SJCRH30 (cell line): ENCODE data around the gene NOL7. TPM values are rescaled to one million over a fixed set of nuclear protein-coding genes. Genes with fewer than 3 reads are reported as not detected.

Experiments used
- DNase-seq, 2 experiments: peaks; one replicate each; pipeline ENCODE4 v3.0.0-alpha.2; 2015 to 2020
- H3K27ac ChIP-seq: fragments of 250-450 bp; sonication (Bioruptor Pico); 2 replicates; pipeline ENCODE4 v1.5.1; 2020; ENCODE audit warnings: mild to moderate bottlenecking, moderate library complexity
- H3K27me3 ChIP-seq: fragments of 250-450 bp; sonication (Bioruptor Pico); 2 replicates; pipeline ENCODE4 v1.5.1; 2020; ENCODE audit warnings: mild to moderate bottlenecking, moderate library complexity
- H3K36me3 ChIP-seq: fragments of 250-450 bp; sonication (Bioruptor Pico); 2 replicates; pipeline ENCODE4 v1.5.1; 2020; ENCODE audit warnings: mild to moderate bottlenecking, moderate library complexity
- H3K4me1 ChIP-seq: fragments of 250-450 bp; sonication (Bioruptor Pico); 2 replicates; pipeline ENCODE4 v1.5.1; 2020; ENCODE audit warnings: mild to moderate bottlenecking, moderate library complexity
- H3K4me3 ChIP-seq: fragments of 250-450 bp; sonication (Bioruptor Pico); 2 replicates; pipeline ENCODE4 v1.5.1; 2020; ENCODE audit warnings: mild to moderate bottlenecking, moderate library complexity
- H3K9me3 ChIP-seq: fragments of 250-450 bp; sonication (Bioruptor Pico); replicated peaks from 2 replicates; pipeline ENCODE4 v1.5.1; 2020; ENCODE audit warnings: mild to moderate bottlenecking, moderate library complexity
- total RNA-seq: library from RNA; depleted of rRNA; stranded (reverse); fragments of >200 nt; shearing (Covaris generic); gene quantifications from 2 replicates; pipeline ENCODE4 v1.2.3, GENCODE V29; 2014

The NOL7 gene
- total RNA-seq, 1 experiment from 2014 or later, result 45.8 TPM

GRCh38 chr6:13654496-13654895 is 39.4 kb downstream of the NOL7 start:
- H3K9me3 ChIP-seq, result no peaks in the 10 kb centered on the region
- H3K36me3 ChIP-seq, result peaks cover 4% of the 10 kb centered on the region; the same call in 1 of the 2 replicates
- H3K27me3 ChIP-seq, result no peaks in the 10 kb centered on the region
- DNase-seq, result no peak
- H3K4me1 ChIP-seq, result no peaks in the 10 kb centered on the region
- H3K27ac ChIP-seq, result no peak overlapping the region
- H3K4me3 ChIP-seq, result no peak overlapping the region

DNA sequence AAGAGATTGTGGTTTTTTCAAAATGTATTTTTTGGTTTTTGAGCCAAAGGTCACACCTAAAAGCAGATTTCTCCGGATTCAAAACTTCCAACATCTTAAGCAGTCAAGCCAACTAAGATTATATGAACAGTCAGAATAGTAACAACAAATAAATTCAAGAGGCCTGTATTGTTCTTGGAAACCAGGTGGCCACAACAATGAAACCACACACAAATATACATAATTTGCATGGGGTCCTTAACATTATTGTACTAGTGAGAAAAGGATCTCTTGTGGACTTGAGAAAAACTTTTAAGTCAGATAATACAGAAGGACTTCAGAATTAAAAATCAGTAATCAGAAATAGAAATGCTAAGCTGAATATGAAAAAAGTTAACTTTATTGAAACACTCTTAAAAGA is 40.6 kb downstream of the NOL7 start:
- H3K4me3 ChIP-seq, result no peak overlapping the region
- H3K9me3 ChIP-seq, result no peaks in the 10 kb centered on the region
- peaks cover 4% of the 10 kb centered on the region; the same call in 1 of the 2 replicates for H3K36me3 ChIP-seq
- H3K27ac ChIP-seq, result no peak overlapping the region
- H3K27me3 ChIP-seq, result no peaks in the 10 kb centered on the region
- no peak for DNase-seq
- no peaks in the 10 kb centered on the region for H3K4me1 ChIP-seq

- Histone ChIP-seq H3K36me3 (no peaks in the 10 kb centered on the region; the same call in 1 of the 2 replicates), H3K4me1 (no peaks in the 10 kb centered on the region), H3K27ac (no peak overlapping the region), H3K9me3 (no peaks in the 10 kb centered on the region), H3K27me3 (no peaks in the 10 kb centered on the region), H3K4me3 (no peak overlapping the region)
- no peak for DNase-seq
Measured at GRCh38 chr6:13660273-13660672, 45.1 kb downstream of the NOL7 start.

DNA sequence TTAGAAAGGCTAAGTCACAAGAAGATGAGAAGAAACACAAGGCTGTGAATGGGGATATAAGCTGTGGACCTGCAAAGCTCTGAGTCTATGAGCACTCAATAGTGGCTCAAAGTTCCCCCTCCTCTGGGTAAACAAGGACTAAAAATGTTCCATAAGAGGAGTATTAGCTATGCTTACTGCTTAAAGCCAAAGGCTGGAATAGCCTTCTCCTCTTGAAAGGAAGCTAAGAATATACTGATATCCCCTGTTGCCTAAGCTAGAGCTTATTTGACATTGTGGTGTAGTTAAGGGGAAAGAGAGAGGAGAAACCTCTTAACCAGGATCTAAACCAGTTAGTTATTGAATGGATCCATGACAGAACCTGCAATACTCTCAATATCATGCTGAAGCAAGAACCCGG is 45.8 kb downstream of the NOL7 start:
- no peak for DNase-seq
- Histone ChIP-seq H3K36me3 (no peaks in the 10 kb centered on the region; the same call in 1 of the 2 replicates), H3K27ac (no peak overlapping the region), H3K4me1 (no peaks in the 10 kb centered on the region), H3K27me3 (no peaks in the 10 kb centered on the region), H3K9me3 (no peaks in the 10 kb centered on the region), H3K4me3 (no peak overlapping the region)

DNA sequence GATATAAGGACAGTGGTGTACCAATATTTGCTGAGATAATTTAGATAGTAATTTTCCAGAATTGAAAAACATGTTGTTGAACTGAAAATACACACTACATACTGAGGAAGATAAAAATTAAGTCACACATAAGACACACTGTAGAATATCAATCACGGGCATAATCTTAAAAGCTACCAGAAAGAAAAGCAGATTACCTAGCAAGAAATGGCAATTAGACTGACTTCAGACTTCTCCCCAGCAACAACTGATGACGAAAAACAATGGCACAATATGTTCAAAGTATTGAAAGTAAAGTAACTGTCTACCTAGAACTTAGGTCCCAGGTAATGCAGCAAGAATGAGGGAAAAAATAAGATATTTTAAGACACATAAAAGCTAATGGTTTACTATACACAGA is 46.5 kb downstream of the NOL7 start:
- no peak for DNase-seq
- Histone ChIP-seq H3K27me3 (no peaks in the 10 kb centered on the region), H3K4me3 (no peak overlapping the region), H3K36me3 (no peaks in the 10 kb centered on the region; the same call in 1 of the 2 replicates), H3K4me1 (no peaks in the 10 kb centered on the region), H3K27ac (no peak overlapping the region), H3K9me3 (no peaks in the 10 kb centered on the region)

DNA sequence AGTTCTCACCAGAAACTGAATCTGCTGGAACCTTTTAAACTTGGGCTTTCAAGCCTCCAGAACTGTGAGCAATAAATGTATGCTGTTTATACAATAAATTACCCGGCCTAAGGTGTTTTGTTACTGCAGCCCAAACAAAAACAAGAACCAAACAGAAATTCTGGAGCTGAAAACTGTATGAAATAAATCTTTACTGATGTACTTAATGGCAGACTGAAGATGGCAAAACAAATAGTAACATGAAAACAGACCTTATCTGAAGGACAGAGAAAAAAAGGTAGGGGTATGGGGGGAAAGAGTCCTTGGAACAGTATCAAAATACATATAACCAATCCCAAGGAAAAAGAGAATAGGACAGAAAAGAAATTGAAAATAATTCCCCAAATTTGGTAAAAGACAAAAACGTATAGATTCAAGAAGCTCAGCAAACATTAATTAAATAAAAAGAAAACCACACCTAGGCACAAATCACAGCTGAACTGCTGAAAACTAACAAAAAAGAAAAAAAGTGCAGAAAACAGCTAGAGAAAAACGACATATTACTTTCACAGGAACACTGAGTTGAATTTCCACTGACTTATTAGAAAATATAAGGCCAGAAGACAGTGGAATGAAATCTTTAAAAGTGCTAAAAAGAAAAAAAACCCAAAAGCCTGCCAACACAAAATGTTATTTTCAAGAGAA is 47.7 kb downstream of the NOL7 start:
- Histone ChIP-seq H3K9me3 (no peaks in the 10 kb centered on the region), H3K36me3 (no peaks in the 10 kb centered on the region; the same call in 1 of the 2 replicates), H3K4me1 (no peaks in the 10 kb centered on the region), H3K27me3 (no peaks in the 10 kb centered on the region), H3K27ac (no peak overlapping the region), H3K4me3 (no peak overlapping the region)
- no peak for DNase-seq

GRCh38 chr6:13663986-13664385 is 48.9 kb downstream of the NOL7 start:
- Histone ChIP-seq H3K27ac (no peak overlapping the region), H3K4me3 (no peak overlapping the region), H3K9me3 (no peaks in the 10 kb centered on the region), H3K4me1 (no peaks in the 10 kb centered on the region), H3K36me3 (no peaks in the 10 kb centered on the region), H3K27me3 (no peaks in the 10 kb centered on the region)
- DNase-seq, result no peak

DNA sequence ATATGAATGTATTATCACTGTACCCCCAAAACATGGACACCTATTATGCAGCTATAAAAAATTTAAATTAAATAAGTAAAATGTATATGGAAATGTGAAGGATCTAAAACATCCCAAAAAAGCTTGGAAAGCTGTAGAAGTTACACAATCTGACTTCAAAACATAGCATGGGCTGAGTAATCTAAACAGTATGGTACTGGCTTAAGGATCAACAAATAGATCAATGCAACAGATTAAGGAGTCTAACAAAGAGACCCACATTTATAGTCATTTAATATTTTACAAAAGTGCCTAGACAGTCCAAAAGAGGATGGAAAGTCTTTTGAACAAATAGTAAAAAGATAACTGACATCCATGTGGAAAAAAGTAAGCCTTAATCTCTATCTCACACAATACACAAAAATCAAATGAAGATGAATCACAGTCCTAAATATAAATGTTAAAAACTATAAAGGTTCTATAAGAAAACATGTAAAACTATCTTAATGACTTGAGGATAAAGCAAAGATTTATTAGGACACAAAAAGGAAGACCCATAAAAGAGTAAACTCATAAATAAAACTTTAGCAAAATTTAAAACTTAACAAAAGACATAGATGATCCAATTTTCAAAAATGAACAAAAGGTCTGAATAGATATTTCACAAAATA is 49.7 kb downstream of the NOL7 start:
- Histone ChIP-seq H3K27ac (no peak overlapping the region), H3K27me3 (no peaks in the 10 kb centered on the region), H3K4me1 (no peaks in the 10 kb centered on the region), H3K36me3 (no peaks in the 10 kb centered on the region), H3K9me3 (no peaks in the 10 kb centered on the region), H3K4me3 (no peak overlapping the region)
- no peak for DNase-seq

GRCh38 chr6:13666194-13667105 is 51.3 kb downstream of the NOL7 start:
- Histone ChIP-seq H3K9me3 (no peaks in the 10 kb centered on the region), H3K27me3 (no peaks in the 10 kb centered on the region), H3K36me3 (no peaks in the 10 kb centered on the region; the same call in 1 of the 2 replicates), H3K4me3 (no peak overlapping the region), H3K4me1 (no peaks in the 10 kb centered on the region), H3K27ac (no peak overlapping the region)
- no peak for DNase-seq

GRCh38 chr6:13667655-13668054 is 52.5 kb downstream of the NOL7 start:
- Histone ChIP-seq H3K4me3 (no peak overlapping the region), H3K27me3 (no peaks in the 10 kb centered on the region), H3K9me3 (no peaks in the 10 kb centered on the region), H3K4me1 (no peaks in the 10 kb centered on the region), H3K36me3 (no peaks in the 10 kb centered on the region; the same call in 1 of the 2 replicates), H3K27ac (no peak overlapping the region)
- no peak for DNase-seq

GRCh38 chr6:13668291-13668928 is 53.3 kb downstream of the NOL7 start:
- Histone ChIP-seq H3K4me1 (no peaks in the 10 kb centered on the region), H3K9me3 (no peaks in the 10 kb centered on the region), H3K4me3 (no peak overlapping the region), H3K27ac (no peak overlapping the region), H3K27me3 (no peaks in the 10 kb centered on the region), H3K36me3 (no peaks in the 10 kb centered on the region; the same call in 1 of the 2 replicates)
- DNase-seq, result no peak

DNA sequence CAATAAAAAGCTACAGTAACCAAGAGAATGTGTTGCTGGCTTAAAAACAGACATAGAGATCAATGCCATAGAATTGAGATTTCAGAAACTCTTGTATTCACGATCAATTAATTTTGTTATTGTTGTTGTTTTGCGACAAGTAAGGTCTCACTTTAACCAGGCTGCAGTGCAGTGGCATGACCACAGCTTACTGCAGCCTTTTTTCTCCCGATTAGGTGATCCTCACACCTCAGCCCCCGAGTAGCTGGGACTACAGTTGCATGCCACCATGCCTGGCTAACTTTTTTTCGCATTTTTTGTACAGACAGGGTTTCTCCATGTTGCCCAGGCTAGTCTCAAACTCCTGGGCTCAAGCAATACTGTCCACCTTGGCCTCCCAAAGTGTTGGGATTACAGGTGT is 54.3 kb downstream of the NOL7 start:
- Histone ChIP-seq H3K4me3 (no peak overlapping the region), H3K27me3 (no peaks in the 10 kb centered on the region), H3K36me3 (no peaks in the 10 kb centered on the region; the same call in 1 of the 2 replicates), H3K4me1 (no peaks in the 10 kb centered on the region), H3K9me3 (no peaks in the 10 kb centered on the region), H3K27ac (no peak overlapping the region)
- no peak for DNase-seq
